ENCODE results near the gene OR10P1.

Gene OR10P1

GRCh38 chr12:55652352-55652751, 15.7 kb downstream of the OR10P1 start:
- FAIRE-seq: no peak

GRCh38 chr12:55653031-55653430, 16.3 kb downstream of the OR10P1 start:
- no peak for FAIRE-seq

- no peak for FAIRE-seq
Observed at GRCh38 chr12:55654511-55655214, 18.0 kb downstream of the OR10P1 start.

- no peak for FAIRE-seq
Observed at GRCh38 chr12:55657212-55657611, 20.5 kb downstream of the OR10P1 start.

- FAIRE-seq: no peak
Observed at GRCh38 chr12:55658212-55658611, 21.5 kb downstream of the OR10P1 start.

GRCh38 chr12:55658635-55659391, 22.1 kb downstream of the OR10P1 start:
- no peak for FAIRE-seq

- no peak for FAIRE-seq
Observed at GRCh38 chr12:55659486-55660385, 23.0 kb downstream of the OR10P1 start.

GRCh38 chr12:55663391-55663790, 26.7 kb downstream of the OR10P1 start:
- no peak for FAIRE-seq

GRCh38 chr12:55664826-55665225, 28.1 kb downstream of the OR10P1 start:
- FAIRE-seq: no peak

- FAIRE-seq: no peak
Observed at GRCh38 chr12:55666508-55666907, 29.8 kb downstream of the OR10P1 start.

- no peak for FAIRE-seq
Observed at GRCh38 chr12:55670276-55670675, 33.6 kb downstream of the OR10P1 start.

GRCh38 chr12:55671746-55672145, 35.1 kb downstream of the OR10P1 start:
- no peak for FAIRE-seq

- no peak for FAIRE-seq
Observed at GRCh38 chr12:55673638-55674037, 36.9 kb downstream of the OR10P1 start.

- FAIRE-seq: no peak
Observed at GRCh38 chr12:55675666-55676065, 39.0 kb downstream of the OR10P1 start.

GRCh38 chr12:55676707-55677106, 40.0 kb downstream of the OR10P1 start:
- FAIRE-seq: no peak

GRCh38 chr12:55679691-55680090, 43.0 kb downstream of the OR10P1 start:
- no peak for FAIRE-seq

- no peak for FAIRE-seq
Observed at GRCh38 chr12:55681142-55682077, 44.7 kb downstream of the OR10P1 start.

- no peak for FAIRE-seq
Observed at GRCh38 chr12:55682087-55682796, 45.5 kb downstream of the OR10P1 start.

GRCh38 chr12:55683676-55684075, 47.0 kb downstream of the OR10P1 start:
- FAIRE-seq: no peak

GRCh38 chr12:55684761-55685370, 48.2 kb downstream of the OR10P1 start:
- no peak for FAIRE-seq

GRCh38 chr12:55685671-55686070, 49.0 kb downstream of the OR10P1 start:
- FAIRE-seq: no peak
